ENCODE results near the gene NPY.
"Not testable (repeated sequence)": the region's sequence is repeated elsewhere in the genome, so short reads cannot be mapped to it uniquely, and the experiment has no call there.

NPY gene

GRCh38 chr7:24255139-24255538 is 28.9 kb upstream of the NPY start:
- no peak overlapping the region for H3K4me3 ChIP-seq (ENCODE audit: low read length)
- DNase-seq (ENCODE audit: low read depth): no peak
- TF ChIP-seq, protein P1, sequence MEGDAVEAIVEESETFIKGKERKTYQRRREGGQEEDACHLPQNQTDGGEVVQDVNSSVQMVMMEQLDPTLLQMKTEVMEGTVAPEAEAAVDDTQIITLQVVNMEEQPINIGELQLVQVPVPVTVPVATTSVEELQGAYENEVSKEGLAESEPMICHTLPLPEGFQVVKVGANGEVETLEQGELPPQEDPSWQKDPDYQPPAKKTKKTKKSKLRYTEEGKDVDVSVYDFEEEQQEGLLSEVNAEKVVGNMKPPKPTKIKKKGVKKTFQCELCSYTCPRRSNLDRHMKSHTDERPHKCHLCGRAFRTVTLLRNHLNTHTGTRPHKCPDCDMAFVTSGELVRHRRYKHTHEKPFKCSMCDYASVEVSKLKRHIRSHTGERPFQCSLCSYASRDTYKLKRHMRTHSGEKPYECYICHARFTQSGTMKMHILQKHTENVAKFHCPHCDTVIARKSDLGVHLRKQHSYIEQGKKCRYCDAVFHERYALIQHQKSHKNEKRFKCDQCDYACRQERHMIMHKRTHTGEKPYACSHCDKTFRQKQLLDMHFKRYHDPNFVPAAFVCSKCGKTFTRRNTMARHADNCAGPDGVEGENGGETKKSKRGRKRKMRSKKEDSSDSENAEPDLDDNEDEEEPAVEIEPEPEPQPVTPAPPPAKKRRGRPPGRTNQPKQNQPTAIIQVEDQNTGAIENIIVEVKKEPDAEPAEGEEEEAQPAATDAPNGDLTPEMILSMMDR (conservative IDR thresholded peaks at IDR 0.05; ENCODE audit: low read depth, low read length): no peak

- DNase-seq (ENCODE audit: low read depth); H3K4me3 ChIP-seq (ENCODE audit: low read length): not testable (repeated sequence)
Observed at GRCh38 chr7:24258324-24258723, 25.7 kb upstream of the NPY start.

GRCh38 chr7:24271938-24272337 is 12.1 kb upstream of the NPY start:
- H3K4me3 ChIP-seq (ENCODE audit: low read length): no peak overlapping the region
- no peak for DNase-seq (ENCODE audit: low read depth)
- TF ChIP-seq, protein P1 (conservative IDR thresholded peaks at IDR 0.05; ENCODE audit: low read depth, low read length): no peak

DNA sequence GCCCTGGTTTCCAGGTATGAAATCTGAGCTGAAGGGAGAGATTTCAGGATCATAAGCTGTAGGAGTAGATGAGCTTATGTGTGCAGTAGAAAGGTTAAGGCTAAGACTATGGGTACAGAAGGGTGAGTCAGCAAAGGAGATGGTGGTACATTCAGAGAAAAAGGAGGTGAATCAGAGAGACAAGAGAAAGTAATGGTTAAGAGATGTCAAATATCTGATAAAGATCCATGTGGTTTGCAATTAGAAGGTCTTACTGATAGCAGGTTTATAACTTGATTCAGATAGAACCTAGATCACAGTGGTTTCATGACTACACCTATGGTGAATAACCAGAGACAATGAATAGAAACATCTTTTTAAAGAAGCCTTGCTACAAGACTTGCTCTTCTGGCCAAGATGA is 4.5 kb upstream of the NPY start:
- TF ChIP-seq, protein P1 (conservative IDR thresholded peaks at IDR 0.05; ENCODE audit: low read depth, low read length): no peak
- H3K4me3 ChIP-seq (ENCODE audit: low read length): no peak overlapping the region
- DNase-seq (ENCODE audit: low read depth): no peak

- TF ChIP-seq, protein P1 (conservative IDR thresholded peaks at IDR 0.05; ENCODE audit: low read depth, low read length): no peak
- H3K4me3 ChIP-seq (ENCODE audit: low read length): no peak overlapping the region
- no peak for DNase-seq (ENCODE audit: low read depth)
Observed at GRCh38 chr7:24283554-24283896, 465 bp upstream of the NPY start.

- H3K4me3 ChIP-seq (ENCODE audit: low read length): no peak overlapping the region
Observed at GRCh38 chr7:24284699-24285506, 913 bp downstream of the NPY start.

DNA sequence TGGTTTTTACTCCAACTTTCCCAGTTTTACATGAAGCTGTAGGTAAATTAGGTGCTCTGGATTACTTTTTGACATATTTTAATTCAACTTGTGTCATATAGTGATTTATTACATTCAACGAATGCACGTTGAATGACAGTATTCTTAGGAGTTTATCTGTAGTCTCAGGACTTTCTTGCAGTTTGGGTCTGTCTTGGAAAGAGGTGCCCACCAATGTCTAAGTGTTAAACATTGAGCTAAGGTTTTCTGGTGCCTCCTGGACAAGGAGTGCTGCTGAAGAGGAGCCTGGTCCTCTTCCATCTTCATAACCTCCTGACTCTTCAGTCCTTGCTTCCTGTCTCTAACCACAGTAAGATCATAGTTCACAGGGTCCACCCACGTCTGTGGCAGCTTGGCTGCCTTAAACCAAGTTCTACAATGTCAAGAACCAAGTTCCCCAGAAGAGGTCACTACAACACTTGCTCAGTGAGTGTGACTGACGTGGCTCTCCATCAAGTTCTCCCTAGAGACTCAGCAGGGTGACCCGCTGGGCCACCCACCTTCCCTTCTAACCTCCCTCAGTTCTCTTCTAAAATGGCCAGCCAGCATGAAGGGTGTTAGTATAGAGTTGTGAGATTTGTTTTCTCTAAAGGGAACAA is 6.1 kb downstream of the NPY start:
- DNase-seq (ENCODE audit: low read depth): peak; percentile 6
- H3K4me3 ChIP-seq (ENCODE audit: low read length): no peak overlapping the region
- TF ChIP-seq, protein P1 (conservative IDR thresholded peaks at IDR 0.05; ENCODE audit: low read depth, low read length): peak; percentile 54

More at GRCh38 chr7:24284699-24285506, 913 bp downstream of the NPY start:
- DNase-seq (ENCODE audit: low read depth): no peak
- TF ChIP-seq, protein P1 (conservative IDR thresholded peaks at IDR 0.05; ENCODE audit: low read depth, low read length): peak; percentile 21
